Endothelial cell of umbilical vein (primary cell): ENCODE measurements around the gene C11orf21. TPM values are rescaled to one million over a fixed set of nuclear protein-coding genes. Genes with fewer than 3 reads are reported as not detected.

Experiments used
- BruUV-seq: library from RNA; stranded (reverse); fragments of 400-500 nt; replicated peaks from 2 replicates; lab custom pipeline; 2021; lab: Mats Ljungman, UMichigan
- CTCF ChIA-PET: fragments of 300-600, 350-600 bp; sonication (Branson Sonifier 250); formaldehyde crosslinking; loops from one replicate; lab custom pipeline; 2021; ENCODE audit warnings: antibody characterized with exemption, inconsistent platforms; lab: Charles Lee
- POLR2A ChIA-PET: fragments of 300-600, 350-600 bp; sonication (Branson Sonifier 250); formaldehyde crosslinking; loops from one replicate; lab custom pipeline; 2021; ENCODE audit warnings: antibody characterized with exemption, inconsistent platforms; lab: Charles Lee
- DNase-seq: peaks from one replicate; pipeline ENCODE4 v3.0.0-alpha.2; 2011; ENCODE audit warnings: low read depth, low spot score
- FAIRE-seq: peaks from 2 replicates; lab custom pipeline; 2011; peaks lifted over from hg19 to GRCh38; lab: Jason Lieb, UNC
- H2AFZ ChIP-seq: 2 replicates; pipeline ENCODE4 v1.6.0; 2012; ENCODE audit warnings: low read depth, low read length, control low read depth, inconsistent platforms
- H3K27ac ChIP-seq: 2 replicates; pipeline ENCODE4 v1.5.1; 2011; ENCODE audit warnings: low read depth, mild to moderate bottlenecking, control low read depth, low read length, moderate library complexity; ENCODE audit not compliant: insufficient read depth
- H3K27me3 ChIP-seq, 2 experiments: 2 replicates each; pipeline versions ENCODE4 v1.6.0 to v1.6.1; 2011; ENCODE audit warnings: low read length in 2 of 2, mixed read lengths in 1 of 2; ENCODE audit not compliant: control insufficient read depth in 2 of 2, insufficient read depth in 2 of 2
- H3K36me3 ChIP-seq, 2 experiments: 2 replicates in 1 of 2; 3 replicates in 1 of 2; pipeline ENCODE4 v1.5.1; 2011; ENCODE audit warnings: low read length in 2 of 2, mild to moderate bottlenecking in 1 of 2, moderate library complexity in 1 of 2; ENCODE audit not compliant: control insufficient read depth in 2 of 2, insufficient read depth in 2 of 2; ENCODE audit errors: extremely low read depth in 1 of 2
- H3K4me1 ChIP-seq: 3 replicates; pipeline ENCODE4 v1.5.1; 2011; ENCODE audit warnings: mild to moderate bottlenecking, low read length; ENCODE audit not compliant: control insufficient read depth, insufficient read depth; ENCODE audit errors: extremely low read depth
- H3K4me2 ChIP-seq: 2 replicates; pipeline ENCODE4 v1.6.1; 2011; ENCODE audit warnings: low read length, control low read depth, mixed read lengths; ENCODE audit not compliant: insufficient read depth
- H3K4me3 ChIP-seq, 3 experiments: fragments of 200-600 bp in 1 of 3; sonication (generic), shearing (Covaris generic) in 1 of 3; replicated peaks in 1 of 3; 2 replicates each; pipeline ENCODE4 v1.5.1; 2011 to 2016; ENCODE audit warnings: control low read depth in 3 of 3, low read length in 3 of 3, mild to moderate bottlenecking in 2 of 3, inconsistent platforms in 1 of 3, low read depth in 1 of 3, moderate library complexity in 1 of 3; ENCODE audit not compliant: insufficient read depth in 1 of 3
- H3K79me2 ChIP-seq: 2 replicates; pipeline ENCODE4 v1.6.0; 2012; ENCODE audit warnings: low read length, inconsistent platforms; ENCODE audit not compliant: control insufficient read depth, insufficient read depth
- H3K9ac ChIP-seq: replicated peaks from 2 replicates; pipeline ENCODE3; 2011; ENCODE audit warnings: low read length, control low read depth; ENCODE audit not compliant: insufficient read depth; ENCODE audit errors: extremely low read depth
- H3K9me1 ChIP-seq: replicated peaks from 3 replicates; pipeline ENCODE4 v1.6.0; 2011; ENCODE audit warnings: mild to moderate bottlenecking, low read length; ENCODE audit not compliant: control insufficient read depth, insufficient read depth; ENCODE audit errors: extremely low read depth
- H3K9me3 ChIP-seq: replicated peaks from 2 replicates; pipeline ENCODE4 v1.5.1; 2012; ENCODE audit warnings: low read length, inconsistent platforms; ENCODE audit not compliant: control insufficient read depth, insufficient read depth
- H4K20me1 ChIP-seq: replicated peaks from 2 replicates; pipeline ENCODE3; 2011; ENCODE audit warnings: mild to moderate bottlenecking, low read length; ENCODE audit not compliant: control insufficient read depth, insufficient read depth; ENCODE audit errors: extremely low read depth
- CTCF ChIP-seq, 2 donors: IDR thresholded peaks; 1 replicate in 1 of 2; 2 replicates in 1 of 2; pipeline ENCODE4 v1.5.1; 2011; ENCODE audit warnings: low read length in 2 of 2, mild to moderate bottlenecking in 2 of 2, moderate library complexity in 2 of 2, control low read depth in 1 of 2, inconsistent platforms in 1 of 2, low read depth in 1 of 2; ENCODE audit not compliant: insufficient read depth in 1 of 2; ENCODE audit errors: extremely low read depth in 1 of 2
- EZH2 ChIP-seq: IDR thresholded peaks from 2 replicates; pipeline ENCODE4 v1.6.1; 2012; ENCODE audit warnings: borderline replicate concordance, low read depth, mild to moderate bottlenecking, moderate library complexity, low read length, inconsistent platforms; ENCODE audit not compliant: severe bottlenecking
- FOS ChIP-seq: IDR thresholded peaks from 2 replicates; pipeline ENCODE4 v1.6.1; 2011; ENCODE audit warnings: mild to moderate bottlenecking, low read length, moderate library complexity, borderline replicate concordance; ENCODE audit not compliant: insufficient read depth
- GATA2 ChIP-seq: IDR thresholded peaks from 2 replicates; pipeline ENCODE4 v1.7.0; 2011; ENCODE audit warnings: low read depth, mild to moderate bottlenecking, moderate library complexity, mixed read lengths, low read length; ENCODE audit not compliant: insufficient read length, insufficient read depth
- JUN ChIP-seq: IDR thresholded peaks from 2 replicates; pipeline ENCODE4 v1.6.1; 2011; ENCODE audit warnings: borderline replicate concordance, low read depth; ENCODE audit not compliant: insufficient read length, insufficient read depth
- MYC ChIP-seq: IDR thresholded peaks from one replicate; pipeline ENCODE4 v1.6.1; 2011; ENCODE audit warnings: mild to moderate bottlenecking, low read depth, low read length
- POLR2A ChIP-seq: IDR thresholded peaks from 2 replicates; pipeline ENCODE4 v1.6.1; 2012; ENCODE audit warnings: low read depth, mild to moderate bottlenecking, control low read depth, low read length
- POLR2AphosphoS5 ChIP-seq: IDR thresholded peaks from 2 replicates; pipeline ENCODE4 v1.6.1; 2012; ENCODE audit warnings: low read depth, mild to moderate bottlenecking, control low read depth, low read length, moderate library complexity; ENCODE audit not compliant: insufficient read depth
- dilution Hi-C: fragments of 300-500 bp; cut with MboI; formaldehyde crosslinking; loops from one replicate; pipeline ENCODE4 v1.15.0; 2019; ENCODE audit warnings: low sequenced_read_pairs; ENCODE audit not compliant: extremely low pct_ligation_motif_present
- intact Hi-C: fragments of 100-400 bp; cut with micrococcal nuclease; formaldehyde crosslinking; loops from one replicate; pipeline ENCODE4 v1.10.0; 2022
- polyA plus RNA-seq, 4 experiments: library from polyadenylated mRNA; depleted of rRNA in 3 of 4; stranded (reverse) in 3 of 4; unstranded in 1 of 4; fragments of >200 nt; gene quantifications; 2 replicates each; pipeline versions ENCODE4 v1.2.1 to v1.2.3, GENCODE V29; 2011 to 2012; ENCODE audit warnings: missing spikeins in 1 of 4
- total RNA-seq: library from RNA; stranded (reverse); gene quantifications from 2 replicates; pipeline ENCODE4 v1.2.3, GENCODE V29; 2021
- TF ChIP-seq, protein P1 (sequence below): IDR thresholded peaks from 2 replicates; pipeline ENCODE4 v1.6.1; 2011; ENCODE audit not compliant: insufficient read depth, insufficient read length

Gene C11orf21
- total and polyA plus RNA-seq, 2 donors (not counting 3 experiments of a cell fraction or from before 2014, with no cell fraction given) = not detected

DNA sequence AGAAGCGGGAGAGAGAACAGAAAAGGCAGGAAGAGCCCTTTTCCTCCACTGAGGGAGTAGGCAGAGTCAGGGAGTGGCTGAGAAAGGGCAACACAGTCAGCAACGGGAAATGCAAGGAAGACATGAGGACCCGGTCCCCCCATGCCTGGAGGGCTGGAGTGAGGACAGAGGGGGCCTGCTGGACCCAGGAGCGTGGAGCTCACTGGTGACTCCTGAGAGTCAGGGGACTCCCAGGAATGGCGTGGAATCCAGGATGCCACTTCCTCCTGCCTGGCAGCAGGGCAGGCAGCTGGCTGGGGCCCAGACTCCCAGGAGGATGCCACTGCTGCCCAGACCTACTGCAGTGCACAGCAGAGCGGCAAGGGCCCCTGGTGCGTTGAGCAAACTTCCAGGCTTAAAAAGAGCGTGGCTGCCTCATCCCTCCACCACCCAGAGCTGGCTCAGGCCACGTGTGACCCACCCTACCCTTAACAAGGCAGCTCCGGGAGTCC is 11.3 kb downstream of the C11orf21 start:
- no peak for FAIRE-seq
- ChIA-PET CTCF (interaction anchor here (1.7 kb wide), 1 partner anchor 15 kb away, joined by 5 read pairs; no protein-coding TSS in a partner anchor), POLR2A (no interaction called here)
- Histone ChIP-seq H3K4me1 (no peaks in the 10 kb centered on the region), H3K9ac (no peak overlapping the region), H3K4me2 (no peak overlapping the region), H3K4me3 (no peak overlapping the region), H3K27ac (no peak overlapping the region), H4K20me1 (no peaks in the 10 kb centered on the region), H3K9me1 (no peaks in the 10 kb centered on the region), H3K9me3 (no peaks in the 10 kb centered on the region), H3K36me3 (no peaks in the 10 kb centered on the region), H3K79me2 (no peaks in the 10 kb centered on the region), H3K27me3 (peaks cover 0 to 3% of the 10 kb centered on the region in 2 experiments), H2AFZ (no peak overlapping the region)
- intact Hi-C loops = no loop called here
- TF ChIP-seq JUN (no peak), POLR2AphosphoS5 (no peak), CTCF (IDR thresholded peaks at IDR 0.05; ENCODE audit: extremely low read depth in 1 of 2, insufficient read depth in 1 of 2, low read depth in 1 of 2, low read length in 2 of 2) (no peak), FOS (no peak), POLR2A (no peak), GATA2 (no peak), MYC (no peak), EZH2 (no peak)
- TF ChIP-seq, protein P1, sequence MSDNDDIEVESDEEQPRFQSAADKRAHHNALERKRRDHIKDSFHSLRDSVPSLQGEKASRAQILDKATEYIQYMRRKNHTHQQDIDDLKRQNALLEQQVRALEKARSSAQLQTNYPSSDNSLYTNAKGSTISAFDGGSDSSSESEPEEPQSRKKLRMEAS = no peak
- dilution Hi-C loops = no loop called here
- BruUV-seq = no TSS peak
- no peak for DNase-seq
